Measurements from ENCODE around the gene PHLDB1. TPM values are rescaled to one million over a fixed set of nuclear protein-coding genes. Genes with fewer than 3 reads are reported as not detected.
"Not testable (repeated sequence)": the region's sequence is repeated elsewhere in the genome, so short reads cannot be mapped to it uniquely, and the experiment has no call there.

PHLDB1 gene
- total RNA-seq, 2 donors from 2014 or later = 45.9 to 54.9 TPM

- peaks cover 12% of the 10 kb centered on the region for H3K4me1 Mint-ChIP-seq
- H3K27me3 Mint-ChIP-seq (ENCODE audit: insufficient read depth) = no peaks in the 10 kb centered on the region
- peak within 1 kb of the TSS; percentile 93 for H3K27ac ChIP-seq (ENCODE audit: low read depth, low read length)
- no peaks in the 10 kb centered on the region for H3K4me1 ChIP-seq (ENCODE audit: control insufficient read depth, insufficient read depth, low read length)
- H3K4me3 ChIP-seq (ENCODE audit: low read length) = peak within 1 kb of the TSS; percentile 98
- H3K9ac ChIP-seq (ENCODE audit: extremely low read depth, low read length, poor library complexity, severe bottlenecking) = peak within 1 kb of the TSS; percentile 94
- peak; percentile 96 for DNase-seq
- H3K27me3 ChIP-seq (ENCODE audit: control insufficient read depth, insufficient read depth, low read length, poor library complexity, severe bottlenecking) = no peaks in the 10 kb centered on the region
- TF ChIP-seq, protein P1, sequence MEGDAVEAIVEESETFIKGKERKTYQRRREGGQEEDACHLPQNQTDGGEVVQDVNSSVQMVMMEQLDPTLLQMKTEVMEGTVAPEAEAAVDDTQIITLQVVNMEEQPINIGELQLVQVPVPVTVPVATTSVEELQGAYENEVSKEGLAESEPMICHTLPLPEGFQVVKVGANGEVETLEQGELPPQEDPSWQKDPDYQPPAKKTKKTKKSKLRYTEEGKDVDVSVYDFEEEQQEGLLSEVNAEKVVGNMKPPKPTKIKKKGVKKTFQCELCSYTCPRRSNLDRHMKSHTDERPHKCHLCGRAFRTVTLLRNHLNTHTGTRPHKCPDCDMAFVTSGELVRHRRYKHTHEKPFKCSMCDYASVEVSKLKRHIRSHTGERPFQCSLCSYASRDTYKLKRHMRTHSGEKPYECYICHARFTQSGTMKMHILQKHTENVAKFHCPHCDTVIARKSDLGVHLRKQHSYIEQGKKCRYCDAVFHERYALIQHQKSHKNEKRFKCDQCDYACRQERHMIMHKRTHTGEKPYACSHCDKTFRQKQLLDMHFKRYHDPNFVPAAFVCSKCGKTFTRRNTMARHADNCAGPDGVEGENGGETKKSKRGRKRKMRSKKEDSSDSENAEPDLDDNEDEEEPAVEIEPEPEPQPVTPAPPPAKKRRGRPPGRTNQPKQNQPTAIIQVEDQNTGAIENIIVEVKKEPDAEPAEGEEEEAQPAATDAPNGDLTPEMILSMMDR (conservative IDR thresholded peaks at IDR 0.05) = no peak
- no peaks in the 10 kb centered on the region for H3K9me3 ChIP-seq (ENCODE audit: control insufficient read depth, low read length)
- peak within 1 kb of the TSS; percentile 90 for H3K27ac Mint-ChIP-seq
- WGBS, 2 experiments (ENCODE audit: insufficient coverage in 1 of 2, insufficient read length in 1 of 2) = 0 to 1% methylated on average over 13 to 54 of the region's 55 CpGs
- peaks cover 13% of the 10 kb centered on the region for H3K36me3 ChIP-seq (ENCODE audit: control insufficient read depth, insufficient read depth, low read length)
- no peaks in the 10 kb centered on the region for H3K9me3 Mint-ChIP-seq
- peaks cover 9% of the 10 kb centered on the region for H3K36me3 Mint-ChIP-seq (ENCODE audit: low read depth)
- peak within 1 kb of the TSS; percentile 94 for H3K4me3 Mint-ChIP-seq
Measured at GRCh38 chr11:118572061-118572980, 35.1 kb upstream of the PHLDB1 start, which contains the start of gene ARCN1. TSS of gene ARCN1 (plus strand) at chr11:118572409. CDS start at chr11:118572548, 139 bp downstream.

DNA sequence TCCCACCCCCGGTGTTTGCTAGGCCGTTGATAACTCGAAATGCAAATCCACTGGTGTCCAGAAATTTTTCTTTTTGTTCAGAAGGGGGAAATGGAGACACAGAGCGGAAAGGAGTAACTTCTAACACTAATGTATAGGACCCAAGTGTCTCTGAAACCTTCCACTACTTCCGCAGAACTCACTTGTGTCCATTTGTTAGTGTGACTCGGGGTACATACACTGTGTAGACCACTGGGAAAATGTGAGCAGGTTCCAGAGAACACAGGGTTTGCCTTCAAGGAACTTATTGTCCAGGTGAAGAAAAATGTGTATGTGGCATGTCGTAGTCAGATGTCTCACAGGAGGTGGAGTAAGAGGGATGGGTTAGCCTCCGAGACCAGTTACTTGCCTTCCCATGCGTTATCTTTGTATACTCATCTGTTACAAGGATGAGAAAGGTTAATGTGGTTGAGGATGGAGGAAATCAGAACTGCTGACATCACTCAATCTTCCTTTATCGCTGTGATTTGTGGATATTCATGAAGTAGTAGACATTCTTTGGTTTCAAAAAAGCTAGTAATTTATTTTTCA lies 34.3 kb upstream of the PHLDB1 start:
- H3K4me1 ChIP-seq (ENCODE audit: control insufficient read depth, insufficient read depth, low read length) = no peaks in the 10 kb centered on the region
- WGBS, 2 experiments (ENCODE audit: insufficient coverage in 1 of 2, insufficient read length in 1 of 2) = 14 to 25% methylated on average over 6 to 10 of the region's 10 CpGs
- TF ChIP-seq, protein P1 (conservative IDR thresholded peaks at IDR 0.05) = no peak
- peaks cover 12% of the 10 kb centered on the region for H3K36me3 Mint-ChIP-seq (ENCODE audit: low read depth)
- H3K27ac ChIP-seq (ENCODE audit: low read depth, low read length) = peak overlapping the region; percentile 93
- no peaks in the 10 kb centered on the region for H3K9me3 Mint-ChIP-seq
- peaks cover 12% of the 10 kb centered on the region for H3K4me1 Mint-ChIP-seq
- no peaks in the 10 kb centered on the region for H3K27me3 Mint-ChIP-seq (ENCODE audit: insufficient read depth)
- H3K9me3 ChIP-seq (ENCODE audit: control insufficient read depth, low read length) = no peaks in the 10 kb centered on the region
- DNase-seq = peak; percentile 50
- H3K4me3 Mint-ChIP-seq = peak overlapping the region; percentile 94
- peak overlapping the region; percentile 94 for H3K9ac ChIP-seq (ENCODE audit: extremely low read depth, low read length, poor library complexity, severe bottlenecking)
- H3K27ac Mint-ChIP-seq = peak overlapping the region; percentile 90
- H3K36me3 ChIP-seq (ENCODE audit: control insufficient read depth, insufficient read depth, low read length) = peaks cover 16% of the 10 kb centered on the region
- no peaks in the 10 kb centered on the region for H3K27me3 ChIP-seq (ENCODE audit: control insufficient read depth, insufficient read depth, low read length, poor library complexity, severe bottlenecking)
- peak overlapping the region; percentile 98 for H3K4me3 ChIP-seq (ENCODE audit: low read length)

- TF ChIP-seq, protein P1 (conservative IDR thresholded peaks at IDR 0.05) = no peak
- peaks cover 12% of the 10 kb centered on the region for H3K36me3 Mint-ChIP-seq (ENCODE audit: low read depth)
- Histone ChIP-seq H3K9ac (ENCODE audit: extremely low read depth, low read length, poor library complexity, severe bottlenecking) (no peak overlapping the region), H3K4me3 (ENCODE audit: low read length) (peak overlapping the region; percentile 98), H3K4me1 (ENCODE audit: control insufficient read depth, insufficient read depth, low read length) (no peaks in the 10 kb centered on the region), H3K36me3 (ENCODE audit: control insufficient read depth, insufficient read depth, low read length) (peaks cover 16% of the 10 kb centered on the region), H3K27me3 (ENCODE audit: control insufficient read depth, insufficient read depth, low read length, poor library complexity, severe bottlenecking) (no peaks in the 10 kb centered on the region), H3K9me3 (ENCODE audit: control insufficient read depth, low read length) (no peaks in the 10 kb centered on the region), H3K27ac (ENCODE audit: low read depth, low read length) (no peak overlapping the region)
- WGBS, 2 experiments (ENCODE audit: insufficient coverage in 1 of 2, insufficient read length in 1 of 2) = 95 to 100% methylated on average over 5 to 7 of the region's 7 CpGs
- H3K9me3 Mint-ChIP-seq = no peaks in the 10 kb centered on the region
- no peak for DNase-seq
- no peak overlapping the region for H3K27ac Mint-ChIP-seq
- H3K27me3 Mint-ChIP-seq (ENCODE audit: insufficient read depth) = no peaks in the 10 kb centered on the region
- H3K4me1 Mint-ChIP-seq = peaks cover 12% of the 10 kb centered on the region
- peak overlapping the region; percentile 30 for H3K4me3 Mint-ChIP-seq
Measured at GRCh38 chr11:118574636-118575035, 32.8 kb upstream of the PHLDB1 start.

DNA sequence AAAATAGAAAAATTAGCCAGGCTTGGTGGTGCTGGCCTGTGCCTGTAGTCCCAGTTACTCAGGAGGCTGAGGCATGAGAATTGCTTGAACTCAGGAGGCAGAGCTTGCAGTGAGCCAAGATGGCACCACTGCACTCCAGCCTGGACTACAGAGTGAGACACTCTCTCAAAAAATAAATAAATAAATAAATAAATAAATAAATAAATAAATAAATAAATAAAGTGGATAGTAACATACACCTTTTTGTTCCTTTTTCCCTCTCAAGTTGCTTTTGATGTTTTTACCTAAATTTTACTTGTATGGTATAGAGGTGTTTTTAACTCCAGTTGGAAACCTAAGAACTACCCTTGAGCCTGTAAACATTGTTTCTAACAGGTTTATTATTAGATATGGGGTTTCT lies 29.4 kb upstream of the PHLDB1 start:
- not testable (repeated sequence) for H3K27ac Mint-ChIP-seq; H3K4me3 ChIP-seq (ENCODE audit: low read length); DNase-seq; H3K9me3 Mint-ChIP-seq; H3K9me3 ChIP-seq (ENCODE audit: control insufficient read depth, low read length); H3K4me1 Mint-ChIP-seq; H3K4me3 Mint-ChIP-seq; H3K4me1 ChIP-seq (ENCODE audit: control insufficient read depth, insufficient read depth, low read length); H3K27ac ChIP-seq (ENCODE audit: low read depth, low read length); H3K27me3 Mint-ChIP-seq (ENCODE audit: insufficient read depth); H3K27me3 ChIP-seq (ENCODE audit: control insufficient read depth, insufficient read depth, low read length, poor library complexity, severe bottlenecking); H3K9ac ChIP-seq (ENCODE audit: extremely low read depth, low read length, poor library complexity, severe bottlenecking)
- peaks cover 27% of the 10 kb centered on the region for H3K36me3 Mint-ChIP-seq (ENCODE audit: low read depth)
- peaks cover 45% of the 10 kb centered on the region for H3K36me3 ChIP-seq (ENCODE audit: control insufficient read depth, insufficient read depth, low read length)
